GM21381 (cell line): ENCODE measurements around the gene CCT3.
"Not testable (repeated sequence)": the region's sequence is repeated elsewhere in the genome, so short reads cannot be mapped to it uniquely, and the experiment has no call there.

Experiments used
- ATAC-seq: cut with Tn5 transposase; IDR thresholded peaks from one replicate; pipeline ENCODE4 v1.9.1; 2021; ENCODE audit warnings: mild to moderate bottlenecking, moderate library complexity; ENCODE audit not compliant: unreplicated experiment

The CCT3 gene

GRCh38 chr1:156337052-156337887 is 822 bp downstream of the CCT3 start:
- ATAC-seq: no peak

DNA sequence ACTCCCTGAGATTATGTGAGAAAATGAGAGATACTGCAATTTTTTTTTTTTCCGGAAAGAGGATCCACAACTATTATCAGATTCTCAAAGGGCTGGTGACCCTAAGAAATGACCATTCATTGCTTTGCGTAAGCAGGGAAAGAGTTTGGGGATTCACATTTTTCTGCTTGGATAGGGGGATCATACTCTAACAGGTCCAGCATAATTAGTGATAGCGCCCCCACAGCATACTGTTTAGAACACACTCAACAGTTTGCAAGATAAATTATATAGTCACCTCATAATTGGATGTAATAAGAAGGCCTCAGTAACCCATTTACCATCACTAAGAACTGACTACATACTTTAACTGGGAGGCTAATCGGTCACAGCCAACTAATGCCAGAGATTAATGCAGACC is 1.9 kb downstream of the CCT3 start:
- no peak for ATAC-seq

- ATAC-seq: not testable (repeated sequence)
Observed at GRCh38 chr1:156323179-156323578, 14.9 kb downstream of the CCT3 start.

- ATAC-seq: no peak
Observed at GRCh38 chr1:156320560-156320959, 17.5 kb downstream of the CCT3 start.

- no peak for ATAC-seq
Observed at GRCh38 chr1:156319664-156320063, 18.4 kb downstream of the CCT3 start.

- no peak for ATAC-seq
Observed at GRCh38 chr1:156316909-156317308, 21.2 kb downstream of the CCT3 start.

GRCh38 chr1:156310962-156311361 is 27.1 kb downstream of the CCT3 start:
- ATAC-seq: no peak

DNA sequence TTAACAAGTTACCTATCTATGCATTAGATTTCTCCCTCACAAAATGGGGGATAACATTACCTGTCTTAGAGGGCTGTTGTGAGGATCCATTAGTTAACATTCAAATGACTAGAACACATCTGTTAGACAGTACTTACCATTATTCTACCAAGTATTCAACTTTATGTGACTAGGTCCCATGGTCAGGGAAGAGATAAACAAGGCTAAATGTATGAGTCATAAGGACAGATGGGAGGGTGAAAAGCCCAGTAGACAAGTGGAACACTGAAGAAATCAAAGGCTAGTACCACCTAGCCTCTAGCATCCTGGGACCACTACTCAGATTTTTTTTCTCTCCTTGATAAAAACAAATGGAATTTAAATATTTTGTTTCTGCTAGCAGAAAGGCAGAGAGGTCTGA is 30.0 kb downstream of the CCT3 start:
- ATAC-seq: no peak

GRCh38 chr1:156305215-156305614 is 32.9 kb downstream of the CCT3 start:
- ATAC-seq: no peak

- ATAC-seq: no peak
Observed at GRCh38 chr1:156303241-156303640, 34.9 kb downstream of the CCT3 start.

- no peak for ATAC-seq
Observed at GRCh38 chr1:156298852-156299357, 39.2 kb downstream of the CCT3 start, which contains the start of gene VHLL. Gene VHLL (minus strand): TSS chr1:156299307. CDS start chr1:156299189, 118 bp downstream.

GRCh38 chr1:156295391-156295947 is 42.6 kb downstream of the CCT3 start, which contains the start of gene GLMP:
Gene GLMP (minus strand): TSS chr1:156295679. CDS start chr1:156295645, 34 bp downstream.
- ATAC-seq: no peak

GRCh38 chr1:156293895-156294294 is 44.2 kb downstream of the CCT3 start:
- no peak for ATAC-seq

DNA sequence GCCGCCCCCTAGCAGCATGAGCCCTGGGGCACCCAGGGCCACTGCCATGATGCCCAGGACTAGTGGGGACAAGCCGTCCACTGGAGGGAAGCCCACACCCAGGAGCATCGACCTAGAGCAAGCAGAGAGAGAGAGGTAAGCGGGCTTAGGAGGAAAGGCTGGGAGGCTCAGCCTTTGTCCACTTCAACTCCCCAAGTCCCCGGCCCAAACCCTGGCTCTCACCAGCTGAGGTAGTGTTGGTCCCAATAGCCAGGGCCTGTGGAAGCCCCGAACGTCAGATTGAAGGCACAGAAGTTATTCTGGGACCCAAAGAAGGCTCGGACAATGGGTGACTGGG is 45.0 kb downstream of the CCT3 start:
- no peak for ATAC-seq

DNA sequence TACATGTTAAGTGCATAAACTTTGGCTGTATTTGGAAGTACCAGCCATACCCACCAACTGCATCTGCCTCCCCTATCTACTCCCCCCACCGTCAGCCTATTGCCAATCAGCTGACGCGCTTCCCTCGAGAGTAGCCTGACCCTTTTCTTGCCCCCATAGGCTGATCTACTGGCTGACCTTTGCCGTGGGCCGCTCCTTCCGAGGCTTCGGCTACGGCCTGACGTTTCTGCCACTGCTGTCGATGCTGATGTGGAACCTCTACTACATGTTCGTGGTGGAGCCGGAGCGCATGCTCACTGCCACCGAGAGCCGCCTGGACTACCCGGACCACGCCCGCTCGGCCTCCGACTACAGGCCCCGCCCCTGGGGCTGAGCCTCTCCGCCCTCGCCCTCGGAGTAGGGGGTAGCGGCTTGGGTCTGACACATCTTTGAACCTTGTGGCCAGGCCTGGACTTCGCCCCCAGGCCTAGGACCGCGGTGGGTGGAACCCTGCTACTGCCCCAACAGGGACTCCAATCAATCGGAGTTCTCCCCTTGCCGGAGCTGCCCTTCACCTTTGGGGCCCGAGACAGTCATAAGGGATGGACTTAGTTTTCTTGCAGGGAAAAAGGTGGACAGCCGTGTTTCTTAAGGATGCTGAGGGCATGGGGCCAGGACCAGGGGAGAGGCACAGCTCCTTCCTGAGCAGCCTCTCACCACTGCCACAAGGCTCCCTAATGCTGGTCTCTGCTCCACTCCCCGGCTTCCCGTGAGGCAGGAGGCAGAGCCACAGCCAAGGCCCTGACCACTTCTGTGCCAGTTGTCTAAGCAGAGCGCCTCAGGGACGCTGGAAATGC is 46.6 kb downstream of the CCT3 start:
- ATAC-seq: no peak

GRCh38 chr1:156289857-156290256 is 48.2 kb downstream of the CCT3 start:
- no peak for ATAC-seq

- ATAC-seq: no peak
Observed at GRCh38 chr1:156286061-156286460, 52.0 kb downstream of the CCT3 start.

GRCh38 chr1:156285437-156285836 is 52.7 kb downstream of the CCT3 start:
- no peak for ATAC-seq

DNA sequence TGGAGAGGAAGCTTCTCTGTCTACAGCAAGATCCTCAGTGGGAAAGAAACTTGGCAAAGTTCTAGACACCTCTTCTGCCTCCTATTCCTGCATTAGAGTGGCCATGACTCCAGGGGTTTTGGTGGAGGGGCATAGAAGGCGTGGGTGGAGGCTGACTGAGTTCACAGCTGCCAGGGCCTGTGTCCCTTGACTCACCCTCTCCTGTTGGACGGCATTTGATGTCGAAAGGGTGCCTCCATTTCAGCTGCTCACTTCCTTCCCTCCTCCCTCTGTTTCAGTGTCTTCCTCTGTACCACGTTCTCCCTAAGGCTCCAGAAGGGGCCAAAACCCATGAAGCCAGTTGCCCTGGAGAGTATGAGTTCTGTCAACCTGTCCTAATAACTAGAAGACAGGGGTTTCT is 53.3 kb downstream of the CCT3 start:
- ATAC-seq: no peak

- ATAC-seq: no peak
Observed at GRCh38 chr1:156284112-156284511, 54.0 kb downstream of the CCT3 start, which contains the start of gene TMEM79. Gene TMEM79 (plus strand): TSS chr1:156284325. CDS start chr1:156285227, 902 bp downstream.

- no peak for ATAC-seq
Observed at GRCh38 chr1:156283521-156283920, 54.6 kb downstream of the CCT3 start.
